ENCODE measurements around the gene VAMP8.

The VAMP8 gene

GRCh38 chr2:85619617-85620016, 42.2 kb downstream of the VAMP8 start:
- DNase-seq (ENCODE audit: low spot score), result no peak

GRCh38 chr2:85621338-85621737, 44.0 kb downstream of the VAMP8 start:
- DNase-seq (ENCODE audit: low spot score), result no peak

- DNase-seq (ENCODE audit: low spot score), result no peak
These were observed 46.6 kb downstream of the VAMP8 start for GRCh38 chr2:85623991-85624390.

- no peak for DNase-seq (ENCODE audit: low spot score)
These were observed 51.3 kb downstream of the VAMP8 start for GRCh38 chr2:85628658-85629057.

- no peak for DNase-seq (ENCODE audit: low spot score)
These were observed 53.9 kb downstream of the VAMP8 start for GRCh38 chr2:85631316-85631715.
